Umbilical cord (tissue), 2 donors: ENCODE results near the gene AGA. TPM values are rescaled to one million over a fixed set of nuclear protein-coding genes. Genes with fewer than 3 reads are reported as not detected.

ENCODE experiments used
- DNase-seq: peaks from one replicate; pipeline ENCODE4 v3.0.0-alpha.2; 2015; ENCODE audit warnings: low spot score
- total RNA-seq: library from RNA; depleted of rRNA; stranded (reverse); fragments of >200 nt; gene quantifications from one replicate; pipeline ENCODE4 v1.2.3, GENCODE V29; 2014; ENCODE audit warnings: low replicate concordance; ENCODE audit not compliant: insufficient read depth

The AGA gene
- total RNA-seq, 1 donor from 2014 or later: 16.1 TPM

DNA sequence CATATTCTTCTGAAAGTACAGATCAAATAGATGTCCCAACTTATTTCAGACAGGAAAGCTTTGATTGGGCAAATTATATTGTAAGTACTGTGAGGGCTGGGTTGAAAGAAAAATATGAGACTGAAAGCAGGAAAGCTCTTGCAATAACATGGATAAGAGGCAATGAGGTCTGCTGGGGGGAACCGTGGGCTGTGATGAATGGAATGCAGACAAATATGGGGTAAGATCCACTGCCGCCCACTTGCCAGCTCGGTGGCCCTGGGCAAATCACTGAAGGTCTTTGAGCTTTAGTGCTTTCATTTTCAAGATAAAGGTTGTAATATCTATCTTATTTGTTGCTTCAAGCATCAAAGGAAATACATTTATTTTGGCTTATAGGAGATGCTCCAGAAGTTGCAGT is 51.0 kb downstream of the AGA start:
- DNase-seq: no peak

DNA sequence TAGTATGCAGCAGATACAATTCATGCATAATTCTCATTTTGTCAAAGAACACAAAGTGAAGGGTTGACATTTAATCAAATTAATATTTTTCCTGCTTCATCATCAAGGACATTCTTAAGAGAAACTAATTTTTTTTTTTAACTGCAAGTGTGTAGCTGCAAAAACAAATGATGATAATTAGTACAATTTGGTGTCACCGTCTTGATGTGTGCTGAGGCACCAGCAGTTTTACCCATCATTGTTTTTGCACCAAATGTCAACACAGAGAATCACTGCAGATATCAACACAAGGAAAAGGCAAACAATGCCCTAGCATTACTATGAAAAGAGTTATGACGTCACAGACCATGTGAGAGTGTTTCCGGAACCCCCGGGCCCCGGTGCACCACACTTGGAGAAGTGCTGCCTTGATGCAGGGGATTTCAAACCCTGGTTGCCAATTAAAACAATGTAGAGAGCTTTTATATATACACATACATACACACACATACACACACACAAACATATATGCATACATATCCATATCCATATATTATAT is 55.9 kb downstream of the AGA start:
- no peak for DNase-seq

DNA sequence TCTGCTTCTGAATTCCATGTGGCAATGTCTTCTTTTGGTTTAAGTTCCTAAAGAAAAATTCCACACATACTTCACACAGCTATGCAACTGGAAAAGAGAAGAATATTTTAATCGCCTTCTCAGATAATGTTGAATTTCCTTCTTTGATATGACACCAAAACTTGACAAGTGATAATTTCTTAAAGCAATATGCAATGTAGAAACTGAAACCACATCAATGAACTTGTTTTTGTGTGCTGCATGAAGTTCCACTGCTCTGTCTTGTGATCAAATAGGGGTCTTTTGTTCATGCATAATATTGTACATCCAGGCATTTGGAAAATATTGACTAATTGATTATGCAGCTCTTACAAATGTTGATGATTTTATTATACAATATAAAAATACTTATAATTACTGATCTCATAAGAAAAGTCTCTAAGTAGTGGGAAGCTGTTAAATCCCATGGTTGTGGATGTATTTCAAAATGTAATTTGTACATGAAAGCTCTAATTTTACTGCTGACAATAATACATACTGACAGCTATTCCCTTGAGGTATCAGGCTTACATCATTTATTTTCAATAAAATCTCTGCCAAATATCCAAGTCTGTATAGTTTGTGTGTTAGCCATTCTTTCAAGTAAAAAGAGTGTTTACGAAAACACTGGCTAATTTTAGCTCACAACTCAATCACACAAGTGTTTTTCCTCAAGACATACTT is 56.5 kb downstream of the AGA start:
- DNase-seq: no peak

DNA sequence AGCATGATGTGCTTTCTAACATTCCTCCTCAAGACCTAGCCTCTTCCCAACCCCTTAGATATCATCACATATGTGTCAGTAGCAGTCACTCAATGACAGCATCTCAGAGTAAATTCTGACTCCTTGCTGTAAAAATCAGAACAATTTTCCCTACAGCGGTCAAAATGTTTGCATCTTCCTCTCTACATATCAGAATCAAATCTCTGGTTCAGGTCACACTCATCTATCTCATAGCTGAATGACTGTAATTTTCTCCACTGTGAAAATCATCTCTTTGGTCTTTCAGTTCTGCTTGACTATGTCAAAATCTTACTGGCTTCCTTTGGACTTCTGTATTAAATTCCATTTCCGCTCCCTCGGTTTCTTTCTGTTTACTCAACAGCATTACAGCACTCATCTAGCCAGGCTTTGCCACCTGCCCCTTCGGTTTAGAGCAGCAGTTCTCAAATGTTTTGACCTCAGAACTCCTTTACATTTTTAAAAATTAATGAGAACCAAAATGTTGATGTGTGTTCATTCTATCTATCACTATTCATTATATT is 57.3 kb downstream of the AGA start:
- no peak for DNase-seq

DNA sequence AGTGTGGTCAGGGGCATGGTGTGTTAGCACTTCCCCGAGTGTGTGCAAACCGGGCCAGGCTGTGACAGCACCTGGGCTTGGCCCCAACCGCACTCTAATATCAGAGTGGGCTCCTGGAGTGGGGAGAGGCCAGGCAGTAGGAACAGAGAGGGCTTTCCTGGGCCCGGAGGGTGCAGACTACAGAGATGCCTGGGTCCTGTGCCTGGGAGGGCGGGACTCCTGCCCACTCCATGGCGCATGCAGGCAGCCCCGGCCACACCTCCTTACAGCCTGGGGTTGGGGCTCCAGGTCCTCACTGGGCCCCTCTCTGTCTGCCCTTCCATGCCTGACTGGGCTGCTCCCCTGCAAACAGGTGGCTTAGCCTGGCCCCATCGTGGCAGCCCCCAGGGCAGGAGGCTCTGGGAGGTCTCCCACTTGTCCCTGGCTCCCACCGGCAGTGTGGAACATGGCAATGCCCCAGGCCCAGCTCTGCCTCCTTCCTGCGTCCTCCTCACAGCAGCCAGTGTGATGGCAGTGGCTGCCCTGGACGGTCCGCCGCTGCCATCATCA is 60.4 kb downstream of the AGA start:
- no peak for DNase-seq

Other genes starting within 250 kb of the AGA start
- 2.6 TPM for gene NEIL3, start 132.6 kb downstream of the AGA start, total RNA-seq